Caco-2 (cell line): ENCODE data around the gene S100A16. TPM values are rescaled to one million over a fixed set of nuclear protein-coding genes. Genes with fewer than 3 reads are reported as not detected.

ENCODE experiments used
- BruUV-seq: library from RNA; stranded (reverse); fragments of 400-500 nt; replicated peaks from 2 replicates; lab custom pipeline; 2021; lab: Mats Ljungman, UMichigan
- CTCF ChIA-PET: fragments of 300-600 bp; sonication (Branson Sonifier 250); formaldehyde crosslinking; loops from one replicate; lab custom pipeline; 2022; ENCODE audit warnings: antibody characterized with exemption; lab: Charles Lee
- POLR2A ChIA-PET: fragments of 300-600 bp; sonication (Branson Sonifier 250); formaldehyde crosslinking; loops from one replicate; lab custom pipeline; 2022; ENCODE audit warnings: antibody characterized with exemption; lab: Charles Lee
- DNase-seq, 2 experiments: peaks; one replicate each; pipeline versions ENCODE4 v3.0.0 to v3.0.0-alpha.2; 2020 to 2022
- H3K27me3 ChIP-seq: replicated peaks from 2 replicates; pipeline ENCODE4 v1.6.0; 2011; ENCODE audit warnings: low read length; ENCODE audit not compliant: control insufficient read depth, insufficient read depth
- H3K36me3 ChIP-seq: 2 replicates; pipeline ENCODE4 v1.5.1; 2011; ENCODE audit warnings: low read length; ENCODE audit not compliant: control insufficient read depth, insufficient read depth
- H3K4me1 ChIP-seq: fragments of 250-450 bp; sonication (Bioruptor Pico); 2 replicates; pipeline ENCODE4 v1.5.1; 2020; ENCODE audit warnings: mild to moderate bottlenecking
- H3K4me3 ChIP-seq: 2 replicates; pipeline ENCODE4 v1.5.1; 2011; ENCODE audit warnings: low read depth, mild to moderate bottlenecking, control low read depth, low read length
- H3K9me3 ChIP-seq: fragments of 250-450 bp; sonication (Bioruptor Pico); 2 replicates; pipeline ENCODE4 v1.5.1; 2020; ENCODE audit warnings: mild to moderate bottlenecking, moderate library complexity
- H3K27ac Mint-ChIP-seq: one replicate; pipeline ENCODE4 v1.8.0; 2022; ENCODE audit warnings: mixed read lengths; ENCODE audit not compliant: unreplicated experiment
- H3K27me3 Mint-ChIP-seq: one replicate; pipeline ENCODE4 v1.8.0; 2022; ENCODE audit warnings: mixed read lengths; ENCODE audit not compliant: insufficient read depth, unreplicated experiment
- H3K36me3 Mint-ChIP-seq: one replicate; pipeline ENCODE4 v1.8.0; 2022; ENCODE audit warnings: mild to moderate bottlenecking, mixed read lengths; ENCODE audit not compliant: insufficient read depth, unreplicated experiment
- H3K4me1 Mint-ChIP-seq: one replicate; pipeline ENCODE4 v1.8.0; 2022; ENCODE audit warnings: low read depth, mixed read lengths; ENCODE audit not compliant: unreplicated experiment
- H3K4me3 Mint-ChIP-seq: one replicate; pipeline ENCODE4 v1.8.0; 2022; ENCODE audit warnings: mild to moderate bottlenecking, moderate library complexity, mixed read lengths; ENCODE audit not compliant: unreplicated experiment
- H3K9me3 Mint-ChIP-seq: one replicate; pipeline ENCODE4 v1.8.0; 2022; ENCODE audit warnings: mixed read lengths; ENCODE audit not compliant: unreplicated experiment
- CTCF ChIP-seq, 2 experiments: fragments of 200-600 bp in 1 of 2; IDR thresholded peaks; 1 replicate in 1 of 2; 2 replicates in 1 of 2; pipeline versions ENCODE4 v1.5.1 to v1.8.0; 2011 to 2022; ENCODE audit warnings: antibody characterized with exemption in 1 of 2, control low read depth in 1 of 2, inconsistent platforms in 1 of 2, low read depth in 1 of 2, low read length in 1 of 2, mild to moderate bottlenecking in 1 of 2, moderate library complexity in 1 of 2; ENCODE audit not compliant: insufficient read depth in 1 of 2, severe bottlenecking in 1 of 2, unreplicated experiment in 1 of 2
- intact Hi-C: fragments of 100-400 bp; cut with micrococcal nuclease; formaldehyde crosslinking; loops from one replicate; pipeline ENCODE4 v1.10.0; 2022; ENCODE audit not compliant: unreplicated experiment
- total RNA-seq: library from RNA; stranded (reverse); gene quantifications from 2 replicates; pipeline ENCODE4 v1.2.3, GENCODE V29; 2022

Gene S100A16
- total RNA-seq, 1 experiment from 2014 or later: 243 TPM

DNA sequence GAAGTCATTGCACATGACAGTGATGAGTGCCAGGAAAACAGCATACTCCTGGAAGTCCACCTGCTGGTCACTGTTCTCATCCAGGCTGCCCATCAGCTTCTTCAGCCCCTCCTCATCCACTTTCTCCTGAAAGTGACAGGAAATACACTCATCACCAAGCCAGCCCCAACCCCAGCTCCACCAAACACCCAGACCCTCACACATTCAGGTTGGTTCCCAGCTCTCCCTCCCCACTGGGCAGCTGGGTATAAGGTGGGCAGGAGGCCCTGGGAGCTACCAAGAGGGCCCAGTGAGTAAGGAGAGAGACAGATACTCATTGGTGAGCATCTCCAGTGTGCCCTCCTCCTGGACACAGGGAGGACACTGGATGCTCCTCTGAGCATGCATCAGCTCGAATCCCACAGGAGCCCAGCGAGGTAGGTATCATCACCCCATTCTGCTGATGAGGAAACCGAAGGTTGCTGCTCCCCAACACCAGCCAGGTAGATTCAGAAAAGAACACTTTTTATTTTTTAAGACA is 51.4 kb downstream of the S100A16 start:
- CTCF ChIA-PET: interaction anchor here (0.5 kb wide), 1 partner anchor 61 kb away, joined by 4 read pairs; no protein-coding TSS in a partner anchor
- BruUV-seq: no TSS peak
- no peak for TF ChIP-seq CTCF (IDR thresholded peaks at IDR 0.05; ENCODE audit: insufficient read depth in 1 of 2, low read depth in 1 of 2, low read length in 1 of 2, severe bottlenecking in 1 of 2, unreplicated experiment in 1 of 2)
- H3K36me3 ChIP-seq: no peaks in the 10 kb centered on the region
- H3K9me3 ChIP-seq: no peaks in the 10 kb centered on the region
- Mint-ChIP-seq H3K36me3 (no peaks in the 10 kb centered on the region), H3K9me3 (no peaks in the 10 kb centered on the region), H3K4me3 (no peak overlapping the region), H3K4me1 (peaks cover 14% of the 10 kb centered on the region), H3K27me3 (no peaks in the 10 kb centered on the region), H3K27ac (no peak overlapping the region)
- POLR2A ChIA-PET: no interaction called here
- DNase-seq: no peak
- peaks cover 23% of the 10 kb centered on the region for H3K4me1 ChIP-seq
- H3K4me3 ChIP-seq: no peak overlapping the region
- no peaks in the 10 kb centered on the region for H3K27me3 ChIP-seq
- intact Hi-C loops: loop anchor here (10.0 kb wide), 1 partner anchor 207 kb away; the partner anchor contains the start of gene S100A9

DNA sequence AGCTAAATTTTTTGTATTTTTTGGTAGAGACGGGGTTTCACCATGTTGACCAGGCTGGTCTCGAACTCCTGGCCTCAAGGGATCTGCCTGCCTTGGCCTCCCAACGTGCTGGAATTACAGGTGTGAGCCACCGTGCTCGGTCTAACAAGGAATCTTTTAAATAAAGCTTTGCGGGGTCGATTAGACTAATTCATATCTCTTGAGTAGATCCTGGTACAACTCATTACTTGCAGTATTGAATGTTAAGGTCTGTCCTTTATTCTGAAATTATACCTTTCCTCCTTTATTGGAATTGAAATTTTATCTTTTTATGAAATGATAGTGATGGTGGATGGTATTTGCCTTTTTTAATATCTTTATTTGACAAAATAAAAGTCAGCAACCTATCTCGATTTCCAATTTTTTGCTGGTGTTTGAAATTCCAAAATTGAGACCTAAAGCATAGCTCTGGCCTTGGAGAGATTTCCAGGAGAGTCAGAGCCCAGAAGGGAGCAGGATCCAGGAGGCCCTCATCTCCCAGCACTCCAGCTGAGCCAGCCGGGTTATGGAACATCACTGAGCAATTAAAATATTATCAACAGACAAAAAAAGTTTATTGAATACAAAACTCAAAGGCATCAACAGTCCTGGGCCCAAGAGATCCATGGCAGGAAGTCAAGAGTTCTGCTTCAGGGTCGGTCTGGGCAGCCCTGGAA is 52.0 kb downstream of the S100A16 start:
- no TSS peak for BruUV-seq
- ChIA-PET POLR2A (no interaction called here), CTCF (no interaction called here)
- TF ChIP-seq CTCF (IDR thresholded peaks at IDR 0.05; ENCODE audit: insufficient read depth in 1 of 2, low read depth in 1 of 2, low read length in 1 of 2, severe bottlenecking in 1 of 2, unreplicated experiment in 1 of 2): no peak
- Mint-ChIP-seq H3K9me3 (no peaks in the 10 kb centered on the region), H3K27me3 (no peaks in the 10 kb centered on the region), H3K4me3 (no peak overlapping the region), H3K36me3 (no peaks in the 10 kb centered on the region), H3K4me1 (peaks cover 8% of the 10 kb centered on the region), H3K27ac (no peak overlapping the region)
- DNase-seq: no peak
- Histone ChIP-seq H3K9me3 (no peaks in the 10 kb centered on the region), H3K4me1 (peaks cover 17% of the 10 kb centered on the region), H3K36me3 (no peaks in the 10 kb centered on the region), H3K4me3 (no peak overlapping the region), H3K27me3 (no peaks in the 10 kb centered on the region)
- intact Hi-C loops: loop anchor here (10.0 kb wide), 1 partner anchor 206 kb away; the partner anchor contains the start of gene S100A9

- TF ChIP-seq CTCF (IDR thresholded peaks at IDR 0.05; ENCODE audit: insufficient read depth in 1 of 2, low read depth in 1 of 2, low read length in 1 of 2, severe bottlenecking in 1 of 2, unreplicated experiment in 1 of 2): no peak
- Mint-ChIP-seq H3K9me3 (no peaks in the 10 kb centered on the region), H3K27me3 (no peaks in the 10 kb centered on the region), H3K4me1 (peaks cover 1% of the 10 kb centered on the region), H3K4me3 (no peak overlapping the region), H3K36me3 (no peaks in the 10 kb centered on the region), H3K27ac (no peak overlapping the region)
- Histone ChIP-seq H3K4me3 (no peak overlapping the region), H3K36me3 (no peaks in the 10 kb centered on the region), H3K9me3 (no peaks in the 10 kb centered on the region), H3K27me3 (no peaks in the 10 kb centered on the region), H3K4me1 (peaks cover 10% of the 10 kb centered on the region)
- BruUV-seq: no TSS peak
- ChIA-PET CTCF (interaction anchor here (0.5 kb wide), 1 partner anchor 1564 kb away, joined by 5 read pairs; no protein-coding TSS in a partner anchor), POLR2A (no interaction called here)
- DNase-seq: no peak
- intact Hi-C loops: loop anchor here (10.0 kb wide), 1 partner anchor 205 kb away; the partner anchor contains the start of gene S100A9
Measured at GRCh38 chr1:153560241-153560640, 52.7 kb downstream of the S100A16 start.
